ENCODE results near the gene PSORS1C2.
A peak's percentile ranks its signal among the peaks of the same experiment; 100 is the strongest.

PSORS1C2 gene

GRCh38 chr6:31158863-31159855, 20.3 kb upstream of the PSORS1C2 start:
- H3K36me3 Mint-ChIP-seq (ENCODE audit: low read depth), result peaks cover 86% of the 10 kb centered on the region
- H3K4me1 Mint-ChIP-seq (ENCODE audit: low read depth), result peaks cover 45% of the 10 kb centered on the region
- DNase-seq, result peak; percentile 56
- H3K9me3 Mint-ChIP-seq, result no peaks in the 10 kb centered on the region
- H3K4me3 Mint-ChIP-seq, result peak overlapping the region; percentile 90
- H3K27ac Mint-ChIP-seq, result peak overlapping the region; percentile 95
- no peaks in the 10 kb centered on the region for H3K27me3 Mint-ChIP-seq

- H3K4me1 Mint-ChIP-seq (ENCODE audit: low read depth), result peaks cover 37% of the 10 kb centered on the region
- H3K27me3 Mint-ChIP-seq, result no peaks in the 10 kb centered on the region
- H3K27ac Mint-ChIP-seq, result peak within 1 kb of the TSS; percentile 95
- peak; percentile 99 for DNase-seq
- H3K9me3 Mint-ChIP-seq, result no peaks in the 10 kb centered on the region
- H3K4me3 Mint-ChIP-seq, result peak within 1 kb of the TSS; percentile 90
- H3K36me3 Mint-ChIP-seq (ENCODE audit: low read depth), result peaks cover 84% of the 10 kb centered on the region
These were observed 19.4 kb upstream of the PSORS1C2 start, which contains the start of gene TCF19 for GRCh38 chr6:31158140-31158862. TCF19 (plus strand) TSS chr6:31158589; CDS start chr6:31159470, 881 bp downstream.

- peaks cover 30% of the 10 kb centered on the region for H3K4me1 Mint-ChIP-seq (ENCODE audit: low read depth)
- H3K9me3 Mint-ChIP-seq, result no peaks in the 10 kb centered on the region
- no peaks in the 10 kb centered on the region for H3K27me3 Mint-ChIP-seq
- peak within 1 kb of the TSS; percentile 95 for H3K27ac Mint-ChIP-seq
- peak within 1 kb of the TSS; percentile 90 for H3K4me3 Mint-ChIP-seq
- H3K36me3 Mint-ChIP-seq (ENCODE audit: low read depth), result peaks cover 84% of the 10 kb centered on the region
- DNase-seq, result peak; percentile 36
These were observed 18.8 kb upstream of the PSORS1C2 start, which contains the start of gene CCHCR1 for GRCh38 chr6:31157513-31158139. CCHCR1 (minus strand) TSS chr6:31157802; CDS start chr6:31157600, 202 bp downstream.

GRCh38 chr6:31156641-31157040, 17.8 kb upstream of the PSORS1C2 start:
- no peak for DNase-seq
- peak overlapping the region; percentile 90 for H3K4me3 Mint-ChIP-seq
- H3K27ac Mint-ChIP-seq, result no peak overlapping the region
- H3K9me3 Mint-ChIP-seq, result no peaks in the 10 kb centered on the region
- H3K36me3 Mint-ChIP-seq (ENCODE audit: low read depth), result peaks cover 80% of the 10 kb centered on the region
- H3K4me1 Mint-ChIP-seq (ENCODE audit: low read depth), result peaks cover 27% of the 10 kb centered on the region
- H3K27me3 Mint-ChIP-seq, result no peaks in the 10 kb centered on the region

- no peaks in the 10 kb centered on the region for H3K27me3 Mint-ChIP-seq
- peaks cover 13% of the 10 kb centered on the region for H3K4me1 Mint-ChIP-seq (ENCODE audit: low read depth)
- H3K9me3 Mint-ChIP-seq, result no peaks in the 10 kb centered on the region
- DNase-seq, result no peak
- no peak overlapping the region for H3K27ac Mint-ChIP-seq
- H3K4me3 Mint-ChIP-seq, result no peak overlapping the region
- peaks cover 80% of the 10 kb centered on the region for H3K36me3 Mint-ChIP-seq (ENCODE audit: low read depth)
These were observed 15.6 kb upstream of the PSORS1C2 start for GRCh38 chr6:31154436-31154835.

- DNase-seq, result no peak
- Mint-ChIP-seq H3K4me1 (ENCODE audit: low read depth) (peaks cover 9% of the 10 kb centered on the region), H3K4me3 (no peak overlapping the region), H3K27me3 (no peaks in the 10 kb centered on the region), H3K36me3 (ENCODE audit: low read depth) (peaks cover 82% of the 10 kb centered on the region), H3K9me3 (no peaks in the 10 kb centered on the region), H3K27ac (no peak overlapping the region)
These were observed 13.9 kb upstream of the PSORS1C2 start for GRCh38 chr6:31152781-31153180.

GRCh38 chr6:31149827-31150447, 11.1 kb upstream of the PSORS1C2 start:
- H3K27ac Mint-ChIP-seq, result no peak overlapping the region
- H3K4me3 Mint-ChIP-seq, result no peak overlapping the region
- H3K4me1 Mint-ChIP-seq (ENCODE audit: low read depth), result no peaks in the 10 kb centered on the region
- H3K36me3 Mint-ChIP-seq (ENCODE audit: low read depth), result peaks cover 82% of the 10 kb centered on the region
- no peaks in the 10 kb centered on the region for H3K27me3 Mint-ChIP-seq
- H3K9me3 Mint-ChIP-seq, result no peaks in the 10 kb centered on the region
- no peak for DNase-seq

- H3K27me3 Mint-ChIP-seq, result no peaks in the 10 kb centered on the region
- no peak for DNase-seq
- peaks cover 66% of the 10 kb centered on the region for H3K36me3 Mint-ChIP-seq (ENCODE audit: low read depth)
- H3K27ac Mint-ChIP-seq, result no peak overlapping the region
- no peak overlapping the region for H3K4me3 Mint-ChIP-seq
- H3K9me3 Mint-ChIP-seq, result no peaks in the 10 kb centered on the region
- no peaks in the 10 kb centered on the region for H3K4me1 Mint-ChIP-seq (ENCODE audit: low read depth)
These were observed 6.5 kb upstream of the PSORS1C2 start for GRCh38 chr6:31145386-31145785.

- DNase-seq, result no peak
- no peak overlapping the region for H3K27ac Mint-ChIP-seq
- no peaks in the 10 kb centered on the region for H3K4me1 Mint-ChIP-seq (ENCODE audit: low read depth)
- no peaks in the 10 kb centered on the region for H3K27me3 Mint-ChIP-seq
- H3K4me3 Mint-ChIP-seq, result no peak overlapping the region
- H3K36me3 Mint-ChIP-seq (ENCODE audit: low read depth), result peaks cover 62% of the 10 kb centered on the region
- H3K9me3 Mint-ChIP-seq, result no peaks in the 10 kb centered on the region
These were observed 6.1 kb upstream of the PSORS1C2 start for GRCh38 chr6:31144970-31145340.

- Mint-ChIP-seq H3K27me3 (no peaks in the 10 kb centered on the region), H3K9me3 (no peaks in the 10 kb centered on the region), H3K4me1 (ENCODE audit: low read depth) (no peaks in the 10 kb centered on the region), H3K27ac (no peak overlapping the region), H3K36me3 (ENCODE audit: low read depth) (peaks cover 57% of the 10 kb centered on the region), H3K4me3 (no peak overlapping the region)
- no peak for DNase-seq
These were observed 5.6 kb upstream of the PSORS1C2 start for GRCh38 chr6:31144296-31144969.

- no peak overlapping the region for H3K27ac Mint-ChIP-seq
- no peak overlapping the region for H3K4me3 Mint-ChIP-seq
- H3K9me3 Mint-ChIP-seq, result no peaks in the 10 kb centered on the region
- peaks cover 48% of the 10 kb centered on the region for H3K36me3 Mint-ChIP-seq (ENCODE audit: low read depth)
- H3K27me3 Mint-ChIP-seq, result no peaks in the 10 kb centered on the region
- no peak for DNase-seq
- no peaks in the 10 kb centered on the region for H3K4me1 Mint-ChIP-seq (ENCODE audit: low read depth)
These were observed 4.3 kb upstream of the PSORS1C2 start for GRCh38 chr6:31143148-31143547.

- Mint-ChIP-seq H3K4me1 (ENCODE audit: low read depth) (peaks cover 7% of the 10 kb centered on the region), H3K27me3 (no peaks in the 10 kb centered on the region), H3K9me3 (no peaks in the 10 kb centered on the region), H3K4me3 (no peak overlapping the region), H3K27ac (no peak overlapping the region), H3K36me3 (ENCODE audit: low read depth) (peaks cover 43% of the 10 kb centered on the region)
- DNase-seq, result no peak
These were observed 3.5 kb upstream of the PSORS1C2 start for GRCh38 chr6:31142361-31142761.

GRCh38 chr6:31140643-31141042, 1.8 kb upstream of the PSORS1C2 start:
- no peak overlapping the region for H3K4me3 Mint-ChIP-seq
- DNase-seq, result no peak
- peaks cover 30% of the 10 kb centered on the region for H3K36me3 Mint-ChIP-seq (ENCODE audit: low read depth)
- no peaks in the 10 kb centered on the region for H3K27me3 Mint-ChIP-seq
- no peaks in the 10 kb centered on the region for H3K9me3 Mint-ChIP-seq
- no peak overlapping the region for H3K27ac Mint-ChIP-seq
- peaks cover 7% of the 10 kb centered on the region for H3K4me1 Mint-ChIP-seq (ENCODE audit: low read depth)

- H3K9me3 Mint-ChIP-seq, result no peaks in the 10 kb centered on the region
- no peaks in the 10 kb centered on the region for H3K27me3 Mint-ChIP-seq
- peaks cover 7% of the 10 kb centered on the region for H3K4me1 Mint-ChIP-seq (ENCODE audit: low read depth)
- H3K27ac Mint-ChIP-seq, result no peak overlapping the region
- H3K36me3 Mint-ChIP-seq (ENCODE audit: low read depth), result peaks cover 20% of the 10 kb centered on the region
- DNase-seq, result no peak
- H3K4me3 Mint-ChIP-seq, result no peak overlapping the region
These were observed 733 bp upstream of the PSORS1C2 start for GRCh38 chr6:31139599-31139998.
